Spleen (tissue), 11 donors: ENCODE data around the gene PNKD. TPM values are rescaled to one million over a fixed set of nuclear protein-coding genes. Genes with fewer than 3 reads are reported as not detected.

Experiments
- DNase-seq: peaks from one replicate; pipeline ENCODE4 v3.0.0-alpha.2; 2020
- H3K27ac ChIP-seq, 8 donors: fragments of 200-600 bp; sonication (generic) in 7 of 8; 1 replicate in 4 of 8; 2 replicates in 4 of 8; pipeline versions ENCODE4 v1.5.0 to v1.8.0; 2016 to 2021; ENCODE audit warnings: inconsistent platforms in 4 of 8, mild to moderate bottlenecking in 4 of 8, moderate library complexity in 1 of 8
- H3K27me3 ChIP-seq, 7 donors: fragments of 200-600 bp; sonication (generic) in 6 of 7; replicated peaks in 1 of 7; 1 replicate in 4 of 7; 2 replicates in 3 of 7; pipeline versions ENCODE4 v1.5.0 to v1.8.0; 2016 to 2021; ENCODE audit warnings: inconsistent platforms in 3 of 7, mild to moderate bottlenecking in 1 of 7
- H3K36me3 ChIP-seq, 6 donors: fragments of 200-600 bp; sonication (generic) in 5 of 6; 1 replicate in 4 of 6; 2 replicates in 2 of 6; pipeline versions ENCODE4 v1.5.0 to v1.8.0; 2016 to 2021; ENCODE audit warnings: inconsistent platforms in 2 of 6
- H3K4me1 ChIP-seq, 6 donors: fragments of 200-600 bp; sonication (generic) in 5 of 6; 1 replicate in 3 of 6; 2 replicates in 3 of 6; pipeline versions ENCODE4 v1.5.0 to v1.8.0; 2016 to 2021; ENCODE audit warnings: inconsistent platforms in 3 of 6
- H3K4me3 ChIP-seq, 8 donors: fragments of 200-600 bp; sonication (generic) in 7 of 8; 1 replicate in 4 of 8; 2 replicates in 4 of 8; pipeline versions ENCODE4 v1.5.0 to v1.8.0; 2016 to 2021; ENCODE audit warnings: inconsistent platforms in 4 of 8, mild to moderate bottlenecking in 4 of 8, moderate library complexity in 2 of 8
- H3K9me3 ChIP-seq, 8 donors: fragments of 200-600 bp; sonication (generic) in 7 of 8; 1 replicate in 4 of 8; 2 replicates in 4 of 8; pipeline versions ENCODE4 v1.5.0 to v1.8.0; 2016 to 2021; ENCODE audit warnings: inconsistent platforms in 4 of 8
- POLR2A ChIP-seq, 3 donors: fragments of 450-650 bp; IDR thresholded peaks; one replicate each; pipeline ENCODE4 v1.5.1; 2017; ENCODE audit warnings: antibody characterized with exemption in 3 of 3, mild to moderate bottlenecking in 1 of 3
- POLR2AphosphoS5 ChIP-seq, 3 donors: sonication (generic); formaldehyde crosslinking; IDR thresholded peaks; one replicate each; pipeline ENCODE4 v1.5.1; 2017; ENCODE audit warnings: antibody characterized with exemption in 3 of 3
- WGBS, 5 donors: extraction: QIAGEN DNeasy Blood & Tissue Kit in 3 of 5; methylation state at CpG; one replicate each; pipeline versions ENCODE4 v1.1.5 to v1.1.7; 2013 to 2018; 5-methylcytosine and 5-hydroxymethylcytosine counted together
- intact Hi-C: fragments of 100-400 bp; cut with DNase I; formaldehyde crosslinking; loops from one replicate; pipeline ENCODE4 v1.15.0; 2023; ENCODE audit warnings: low total_unique reads
- polyA plus RNA-seq, 3 donors: library from polyadenylated mRNA; stranded (reverse); fragments of 200-250 nt; gene quantifications; one replicate each; pipeline ENCODE4 v1.2.1, GENCODE V29; 2013
- total RNA-seq, 7 donors: library from RNA; depleted of rRNA in 3 of 7; stranded (reverse); fragments of >200 nt in 3 of 7; fragmentation: NEBNext Ultra II Directional in 4 of 7; extraction: Animal tissue kit (Norgen Biotek cat#: 25700) in 4 of 7; gene quantifications; one replicate each; pipeline versions ENCODE4 v1.1.0 to v1.2.1, GENCODE V29; 2016 to 2021
- TF ChIP-seq, protein P1 (sequence below), 11 experiments: fragments of 200-600 bp in 7 of 11; fragments of 450-650 bp in 4 of 11; sonication (generic) in 4 of 11; IDR thresholded peaks in 8 of 11; conservative IDR thresholded peaks in 3 of 11; 1 replicate in 7 of 11; 2 replicates in 4 of 11; pipeline versions ENCODE4 v1.4.0 to v1.8.0; 2016 to 2021; ENCODE audit warnings: antibody characterized with exemption in 11 of 11, inconsistent platforms in 4 of 11, mild to moderate bottlenecking in 1 of 11
- donor health status: healthy with polysubstance abuse.
- donor health status: DM: no; HTN: no; CAD: no; lungs with moderate emphysema.
- donor health status: DM: no; HTN: no; CAD: no.
- donor health status: Bipolar disorder and iron deficiency.
- donor health status: healthy.
- donor health status: DM: no; HTN: no; CAD: no.
- donor health status: DM: yes; HTN: yes; CAD: no.

The PNKD gene
- total and polyA plus RNA-seq, 10 donors, result 41.4 to 92.1 (median 49.4) TPM

DNA sequence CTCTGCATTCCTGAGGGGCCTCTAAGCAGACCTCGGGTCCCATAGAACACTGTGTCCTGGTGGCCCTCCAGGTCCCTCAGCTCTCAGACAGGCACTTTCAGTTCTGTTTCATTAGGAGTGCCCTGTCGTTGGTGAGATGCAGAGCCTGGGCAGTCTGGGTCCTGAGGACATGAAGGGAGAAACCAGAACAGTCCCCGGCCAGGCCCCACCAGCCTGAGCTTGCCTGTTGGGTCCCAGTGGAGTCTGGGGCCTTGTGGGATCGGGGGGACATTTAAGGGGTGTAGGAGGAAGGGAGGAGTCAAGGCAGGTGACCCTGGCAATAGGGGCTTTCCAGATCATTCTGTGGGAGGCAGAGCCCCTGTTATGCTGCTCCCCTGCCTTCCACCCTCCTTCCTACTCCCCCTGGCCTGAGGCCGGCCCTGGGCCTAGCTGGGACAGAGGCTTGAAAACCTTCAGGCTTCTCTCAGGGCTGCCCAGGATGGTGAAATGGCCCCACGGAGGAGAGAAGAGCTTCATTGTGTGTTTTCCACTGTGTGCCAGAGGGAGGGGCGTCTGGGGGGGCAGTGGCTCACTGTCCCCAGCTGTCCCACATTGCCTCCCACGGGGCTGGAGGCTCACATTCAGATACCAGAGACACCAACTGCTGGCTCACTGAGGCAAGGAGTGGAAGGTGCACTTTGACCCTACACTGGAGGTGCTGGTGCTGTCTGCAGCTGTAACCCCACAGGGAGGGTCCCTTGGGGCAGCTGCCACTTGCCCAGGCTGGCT lies 59.7 kb downstream of the PNKD start:
- TF ChIP-seq POLR2A (IDR thresholded peaks at IDR 0.05), result no peak
- TF ChIP-seq POLR2AphosphoS5 (IDR thresholded peaks at IDR 0.05), result peak in 1 of 3 donors; percentile 28
- intact Hi-C loops, result no loop called here
- Histone ChIP-seq H3K9me3 (no peaks in the 10 kb centered on the region), H3K36me3 (no peaks in the 10 kb centered on the region), H3K4me1 (peaks cover 32 to 100% (median 78%) of the 10 kb centered on the region in 6 donors), H3K27me3 (no peaks in the 10 kb centered on the region), H3K27ac (peak overlapping the region; percentile 55 to 89 (median 81)), H3K4me3 (peak overlapping the region in 1 of 8 donors; percentile 18)
- 24 to 41% (median 36%) methylated on average over 7 to 8 of the region's 8 CpGs for WGBS, 5 donors
- DNase-seq, result no peak

DNA sequence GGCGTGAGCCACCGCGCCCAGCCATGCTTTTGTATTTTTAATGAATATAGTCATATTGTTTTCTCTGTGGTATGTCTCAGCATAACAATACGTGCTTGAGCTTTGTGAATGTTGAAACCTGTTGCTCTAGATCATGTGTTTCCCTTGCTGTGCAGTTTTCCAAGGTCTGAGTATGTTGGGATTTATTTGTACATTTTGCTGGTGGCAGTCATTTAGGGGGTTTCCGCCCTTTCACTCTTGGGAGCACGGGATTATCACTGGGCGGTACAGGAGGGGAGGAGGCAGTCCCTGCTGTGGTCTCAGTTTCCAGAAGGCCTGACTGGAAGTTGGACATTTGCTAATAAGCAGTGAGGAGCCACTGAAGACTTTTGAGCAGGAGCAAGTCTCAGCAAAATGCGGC lies 61.4 kb downstream of the PNKD start:
- WGBS, 5 donors, result 51 to 69% (median 58%) methylated on average over 8 of the region's 8 CpGs
- intact Hi-C loops, result no loop called here
- Histone ChIP-seq H3K4me3 (peak overlapping the region in 1 of 8 donors; percentile 39), H3K9me3 (no peaks in the 10 kb centered on the region), H3K4me1 (peaks cover 32 to 83% (median 71%) of the 10 kb centered on the region in 6 donors), H3K27me3 (no peaks in the 10 kb centered on the region), H3K36me3 (no peaks in the 10 kb centered on the region), H3K27ac (peak overlapping the region; percentile 37 to 89 (median 81))
- DNase-seq, result no peak
- TF ChIP-seq, protein P1, sequence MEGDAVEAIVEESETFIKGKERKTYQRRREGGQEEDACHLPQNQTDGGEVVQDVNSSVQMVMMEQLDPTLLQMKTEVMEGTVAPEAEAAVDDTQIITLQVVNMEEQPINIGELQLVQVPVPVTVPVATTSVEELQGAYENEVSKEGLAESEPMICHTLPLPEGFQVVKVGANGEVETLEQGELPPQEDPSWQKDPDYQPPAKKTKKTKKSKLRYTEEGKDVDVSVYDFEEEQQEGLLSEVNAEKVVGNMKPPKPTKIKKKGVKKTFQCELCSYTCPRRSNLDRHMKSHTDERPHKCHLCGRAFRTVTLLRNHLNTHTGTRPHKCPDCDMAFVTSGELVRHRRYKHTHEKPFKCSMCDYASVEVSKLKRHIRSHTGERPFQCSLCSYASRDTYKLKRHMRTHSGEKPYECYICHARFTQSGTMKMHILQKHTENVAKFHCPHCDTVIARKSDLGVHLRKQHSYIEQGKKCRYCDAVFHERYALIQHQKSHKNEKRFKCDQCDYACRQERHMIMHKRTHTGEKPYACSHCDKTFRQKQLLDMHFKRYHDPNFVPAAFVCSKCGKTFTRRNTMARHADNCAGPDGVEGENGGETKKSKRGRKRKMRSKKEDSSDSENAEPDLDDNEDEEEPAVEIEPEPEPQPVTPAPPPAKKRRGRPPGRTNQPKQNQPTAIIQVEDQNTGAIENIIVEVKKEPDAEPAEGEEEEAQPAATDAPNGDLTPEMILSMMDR (IDR thresholded peaks at IDR 0.05 in 8 of 11, conservative IDR thresholded peaks at IDR 0.05 in 3 of 11), result no peak
- peak in 1 of 3 donors; percentile 18 for TF ChIP-seq POLR2AphosphoS5 (IDR thresholded peaks at IDR 0.05)

DNA sequence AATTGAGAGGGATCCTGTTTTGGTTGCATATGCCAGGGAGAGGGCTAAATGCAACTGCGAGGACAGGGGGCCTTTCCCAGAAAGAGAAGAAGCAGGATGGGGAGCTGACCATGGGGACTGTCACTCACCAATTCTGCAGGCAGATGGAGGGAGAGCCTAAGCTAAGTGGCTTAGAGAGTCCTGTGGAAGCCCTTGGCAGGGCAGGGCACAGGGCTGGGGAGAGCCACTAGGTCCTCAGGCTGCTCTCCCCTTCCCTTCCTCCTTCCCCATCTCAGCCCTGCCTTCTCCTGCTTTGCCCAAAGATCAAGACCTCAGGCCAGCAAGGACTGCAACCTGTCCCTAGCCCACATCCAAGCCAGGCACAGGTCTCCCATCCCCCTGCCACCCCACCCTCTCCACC lies 62.0 kb downstream of the PNKD start:
- no peak for DNase-seq
- Histone ChIP-seq H3K4me3 (peak overlapping the region in 1 of 8 donors; percentile 39), H3K4me1 (peaks cover 32 to 77% (median 66%) of the 10 kb centered on the region in 6 donors)

DNA sequence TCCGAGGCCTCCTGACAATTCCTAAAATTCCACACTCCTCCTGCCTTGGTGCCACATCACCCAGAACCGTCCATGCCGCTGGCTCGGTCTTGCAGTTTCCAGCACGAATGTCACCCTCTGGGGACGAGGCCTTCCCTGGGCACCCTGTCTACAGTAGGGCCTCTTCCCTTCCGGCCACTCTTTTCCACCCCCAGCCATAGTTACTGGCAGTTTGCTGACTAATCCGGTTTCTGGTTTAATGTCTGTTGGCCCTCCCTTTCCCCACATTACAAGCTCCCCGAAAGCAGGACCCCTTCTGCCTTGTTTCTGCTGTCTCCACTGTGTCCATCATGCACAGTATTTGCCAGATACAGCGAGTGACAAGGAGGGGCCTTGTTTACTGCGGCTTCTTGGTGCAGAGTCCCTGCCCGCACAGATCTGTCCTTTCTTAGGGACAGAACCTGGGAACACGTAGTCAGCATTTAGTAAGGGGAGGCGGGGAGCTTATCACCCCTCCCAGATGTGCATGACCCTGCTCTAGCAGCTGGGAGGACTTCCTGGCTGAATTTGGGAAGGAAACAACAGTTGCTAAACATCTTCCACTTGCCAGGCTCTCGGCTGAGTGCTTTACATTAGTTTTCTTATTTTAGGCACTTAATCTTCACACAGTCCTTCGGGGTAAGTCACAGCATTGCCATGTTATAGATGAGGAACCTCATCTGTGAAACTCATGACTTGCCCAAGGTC lies 62.8 kb downstream of the PNKD start:
- Histone ChIP-seq H3K36me3 (no peaks in the 10 kb centered on the region), H3K4me3 (peak overlapping the region in 1 of 8 donors; percentile 39), H3K27ac (peak overlapping the region; percentile 37 to 89 (median 81)), H3K27me3 (no peaks in the 10 kb centered on the region), H3K4me1 (peaks cover 32 to 69% (median 60%) of the 10 kb centered on the region in 6 donors), H3K9me3 (no peaks in the 10 kb centered on the region)
- no peak for DNase-seq
- intact Hi-C loops, result no loop called here
- TF ChIP-seq, protein P1 (IDR thresholded peaks at IDR 0.05 in 8 of 11, conservative IDR thresholded peaks at IDR 0.05 in 3 of 11), result no peak
- TF ChIP-seq POLR2A (IDR thresholded peaks at IDR 0.05), result no peak
- peak; percentile 20 to 74 (median 37) for TF ChIP-seq POLR2AphosphoS5 (IDR thresholded peaks at IDR 0.05)
- 22 to 32% (median 25%) methylated on average over 16 of the region's 16 CpGs for WGBS, 5 donors

More for the DNA sequence above, 62.0 kb downstream of the PNKD start:
- TF ChIP-seq POLR2A (IDR thresholded peaks at IDR 0.05) (no peak), POLR2AphosphoS5 (IDR thresholded peaks at IDR 0.05) (no peak)
- TF ChIP-seq, protein P1 (IDR thresholded peaks at IDR 0.05 in 8 of 11, conservative IDR thresholded peaks at IDR 0.05 in 3 of 11), result no peak
- Histone ChIP-seq H3K27me3 (no peaks in the 10 kb centered on the region), H3K9me3 (no peaks in the 10 kb centered on the region), H3K36me3 (no peaks in the 10 kb centered on the region), H3K27ac (peak overlapping the region; percentile 37 to 89 (median 81))
- intact Hi-C loops, result no loop called here
- WGBS, 5 donors, result 49 to 83% (median 69%) methylated on average over 1 of the region's 1 CpG
